HepG2 (cell line): ENCODE results near the gene GLYATL1B. TPM values are rescaled to one million over a fixed set of nuclear protein-coding genes. Genes with fewer than 3 reads are reported as not detected.

Experiments
- ARID2 ChIP-seq: sonication (generic); formaldehyde crosslinking; IDR thresholded peaks from 2 replicates; pipeline ENCODE4 v1.8.1; 2022; ENCODE audit warnings: mild to moderate bottlenecking, missing genetic modification reagents, borderline replicate concordance
- E2F2 ChIP-seq: sonication (generic); formaldehyde crosslinking; IDR thresholded peaks from 2 replicates; pipeline ENCODE4 v1.4.0; 2020; ENCODE audit warnings: missing genetic modification reagents, borderline replicate concordance
- IKZF4 ChIP-seq: sonication (generic); formaldehyde crosslinking; IDR thresholded peaks from 2 replicates; pipeline ENCODE4 v1.5.1; 2020; ENCODE audit warnings: borderline replicate concordance, mild to moderate bottlenecking, low read depth, missing genetic modification reagents; ENCODE audit errors: not compliant biosample characterization
- NAIF1 ChIP-seq: sonication (generic); formaldehyde crosslinking; IDR thresholded peaks from 2 replicates; pipeline ENCODE4 v1.5.0; 2020; ENCODE audit warnings: mild to moderate bottlenecking, missing genetic modification reagents, borderline replicate concordance
- NCOA1 ChIP-seq: sonication (generic); formaldehyde crosslinking; IDR thresholded peaks from 2 replicates; pipeline ENCODE4 v1.9.0; 2021; ENCODE audit warnings: missing genetic modification reagents
- NRL ChIP-seq: sonication (generic); formaldehyde crosslinking; IDR thresholded peaks from 2 replicates; pipeline ENCODE4 v1.5.0; 2020; ENCODE audit warnings: missing genetic modification reagents, mild to moderate bottlenecking, moderate library complexity, borderline replicate concordance
- PBX3 ChIP-seq: sonication (generic); formaldehyde crosslinking; IDR thresholded peaks from 2 replicates; pipeline ENCODE4 v1.8.1; 2023; ENCODE audit warnings: missing genetic modification reagents, inconsistent platforms, borderline replicate concordance
- SIX4 ChIP-seq: sonication (generic); formaldehyde crosslinking; IDR thresholded peaks from 2 replicates; pipeline ENCODE4 v1.4.0; 2020; ENCODE audit warnings: missing genetic modification reagents
- SPEN ChIP-seq: sonication (generic); formaldehyde crosslinking; IDR thresholded peaks from 2 replicates; pipeline ENCODE4 v1.5.1; 2020; ENCODE audit warnings: low read depth, mild to moderate bottlenecking, missing genetic modification reagents
- TBX2 ChIP-seq: sonication (generic); formaldehyde crosslinking; IDR thresholded peaks from 2 replicates; pipeline ENCODE4 v1.5.0; 2020; ENCODE audit warnings: missing genetic modification reagents, mild to moderate bottlenecking, borderline replicate concordance
- TGIF2 ChIP-seq: IDR thresholded peaks from 2 replicates; pipeline ENCODE4 v1.6.1; 2016; ENCODE audit warnings: control low read depth, missing compliant biosample characterization
- WIZ ChIP-seq: sonication (generic); formaldehyde crosslinking; IDR thresholded peaks from 2 replicates; pipeline ENCODE4 v1.5.1; 2020; ENCODE audit warnings: mild to moderate bottlenecking, missing genetic modification reagents
- ZFAT ChIP-seq: sonication (generic); formaldehyde crosslinking; conservative IDR thresholded peaks from 2 replicates; pipeline ENCODE4 v1.8.1; 2023; ENCODE audit warnings: missing genetic modification reagents, inconsistent platforms
- ZFP36 ChIP-seq: fragments of 150-350 bp; IDR thresholded peaks from 2 replicates; pipeline ENCODE4 v1.6.1; 2018; ENCODE audit warnings: borderline replicate concordance, low read length, low read depth; ENCODE audit not compliant: partially characterized antibody
- ZNF207 ChIP-seq: fragments of 450-650 bp; IDR thresholded peaks from 2 replicates; pipeline ENCODE4 v1.6.1; 2016; ENCODE audit warnings: antibody characterized with exemption, borderline replicate concordance
- ZNF383 ChIP-seq: sonication (generic); formaldehyde crosslinking; IDR thresholded peaks from 2 replicates; pipeline ENCODE4 v1.4.0; 2020; ENCODE audit warnings: missing genetic modification reagents, mild to moderate bottlenecking, borderline replicate concordance
- ZNF496 ChIP-seq: sonication (generic); formaldehyde crosslinking; IDR thresholded peaks from 2 replicates; pipeline ENCODE4 v1.8.1; 2023; ENCODE audit warnings: mild to moderate bottlenecking, moderate library complexity, missing genetic modification reagents; ENCODE audit not compliant: insufficient replicate concordance
- ZNF562 ChIP-seq: sonication (generic); formaldehyde crosslinking; IDR thresholded peaks from 2 replicates; pipeline ENCODE4 v1.8.0; 2022; ENCODE audit warnings: missing genetic modification reagents, borderline replicate concordance
- ZNF674 ChIP-seq: sonication (generic); formaldehyde crosslinking; IDR thresholded peaks from 2 replicates; pipeline ENCODE4 v1.5.0; 2020; ENCODE audit warnings: low read depth, mild to moderate bottlenecking, missing genetic modification reagents
- ZNF773 ChIP-seq: sonication (generic); formaldehyde crosslinking; IDR thresholded peaks from 2 replicates; pipeline ENCODE4 v1.4.0; 2020; ENCODE audit warnings: missing genetic modification reagents, borderline replicate concordance
- ZNF776 ChIP-seq: sonication (generic); formaldehyde crosslinking; IDR thresholded peaks from 2 replicates; pipeline ENCODE4 v1.4.0; 2020; ENCODE audit warnings: mild to moderate bottlenecking, missing genetic modification reagents
- ZZZ3 ChIP-seq: sonication (generic); formaldehyde crosslinking; IDR thresholded peaks from 2 replicates; pipeline ENCODE4 v1.4.0; 2020; ENCODE audit warnings: missing genetic modification reagents, mild to moderate bottlenecking, borderline replicate concordance
- polyA plus RNA-seq, 8 experiments: library from polyadenylated mRNA; depleted of rRNA in 3 of 8; stranded (reverse) in 7 of 8; unstranded in 1 of 8; fragments of >200 nt; fragmentation: Illumina TruSeq in 4 of 8; extraction: Trizol in 4 of 8; gene quantifications; 2 replicates each; pipeline versions ENCODE4 v1.2.1 to v1.2.3, GENCODE V29; 2011 to 2016; ENCODE audit warnings: low read depth in 4 of 8, missing spikeins in 1 of 8, mixed read lengths in 1 of 8; ENCODE audit not compliant: insufficient read depth in 1 of 8
- total RNA-seq, 5 experiments: library from RNA; depleted of rRNA; stranded (reverse); fragments of >200 nt; fragmentation: Illumina TruSeq; extraction: Trizol; gene quantifications; 2 replicates each; pipeline ENCODE4 v1.2.3, GENCODE V29; 2016; ENCODE audit warnings: low read depth in 1 of 5
- TF ChIP-seq, protein P1 (sequence below): sonication (generic); formaldehyde crosslinking; IDR thresholded peaks from 2 replicates; pipeline ENCODE4; 2020; ENCODE audit warnings: missing genetic modification reagents, mild to moderate bottlenecking, borderline replicate concordance
- TF ChIP-seq, protein P2 (sequence below): IDR thresholded peaks from 2 replicates; pipeline ENCODE4 v1.6.1; 2016; ENCODE audit warnings: mild to moderate bottlenecking, missing biosample characterization, missing genetic modification reagents

GLYATL1B gene
- total and polyA plus RNA-seq, 2 of the 13 experiments (the other 11 are each of a cell fraction or from before 2014, with no cell fraction given) = not detected

DNA sequence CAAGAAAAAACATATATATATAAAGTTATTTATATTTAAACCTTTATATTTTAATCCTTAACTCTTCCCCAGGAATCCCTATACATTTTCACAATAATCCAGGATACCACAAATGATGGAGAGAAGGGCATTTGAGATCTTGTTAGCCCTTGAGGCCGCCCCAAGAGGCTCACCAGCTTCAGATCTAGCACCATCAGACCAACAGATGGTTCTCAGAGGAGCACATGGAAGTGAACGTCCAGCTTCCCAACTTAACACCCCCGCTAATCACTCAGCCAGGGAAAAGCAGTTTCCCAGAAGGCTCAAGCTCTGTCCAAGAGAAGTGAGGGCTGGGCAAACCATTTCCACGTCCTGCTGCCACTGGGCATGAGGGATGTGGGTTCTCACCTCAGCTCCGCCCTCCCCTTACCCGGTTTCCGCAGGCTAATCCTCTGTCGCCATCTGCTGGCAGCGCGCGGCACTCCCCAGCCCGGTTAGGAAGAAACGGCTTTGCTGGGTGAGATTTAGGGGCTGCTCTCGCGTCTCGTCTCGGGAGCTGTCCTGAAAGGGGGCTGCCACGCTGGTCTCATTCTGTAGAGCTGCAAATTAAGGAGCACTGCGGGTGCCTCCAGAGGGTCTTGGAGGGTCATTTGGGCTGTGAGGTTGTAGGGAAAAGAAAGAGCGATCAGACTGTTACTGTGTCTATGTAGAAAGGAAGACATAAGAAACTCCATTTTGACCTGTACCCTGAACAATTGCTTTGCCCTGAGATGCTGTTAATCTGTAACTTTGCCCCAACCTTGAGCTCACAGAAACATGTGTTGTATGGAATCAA is 49.7 kb downstream of the GLYATL1B start (continued):
- TF ChIP-seq ZNF562 (no peak), E2F2 (no peak), ZFAT (CRISPR knock-in tag) (no peak), TBX2 (CRISPR knock-in tag) (peak; percentile 45; the same call in 1 of the 2 replicates), ZNF207 (no peak), ZNF674 (CRISPR knock-in tag) (no peak), ARID2 (0 out of 2 replicates have a peak, but pooled peaks have one; percentile 62), PBX3 (CRISPR knock-in tag) (no peak), NCOA1 (no peak), NAIF1 (no peak), ZZZ3 (no peak), ZNF776 (CRISPR knock-in tag) (no peak), ZNF773 (CRISPR knock-in tag) (no peak), IKZF4 (no peak), SPEN (CRISPR knock-in tag) (no peak), SIX4 (CRISPR knock-in tag) (no peak), ZNF383 (CRISPR knock-in tag) (no peak), WIZ (CRISPR knock-in tag) (no peak), ZNF496 (CRISPR knock-in tag) (no peak), ZFP36 (no peak), TGIF2 (CRISPR knock-in tag) (no peak), NRL (no peak)
- TF ChIP-seq, protein P1, sequence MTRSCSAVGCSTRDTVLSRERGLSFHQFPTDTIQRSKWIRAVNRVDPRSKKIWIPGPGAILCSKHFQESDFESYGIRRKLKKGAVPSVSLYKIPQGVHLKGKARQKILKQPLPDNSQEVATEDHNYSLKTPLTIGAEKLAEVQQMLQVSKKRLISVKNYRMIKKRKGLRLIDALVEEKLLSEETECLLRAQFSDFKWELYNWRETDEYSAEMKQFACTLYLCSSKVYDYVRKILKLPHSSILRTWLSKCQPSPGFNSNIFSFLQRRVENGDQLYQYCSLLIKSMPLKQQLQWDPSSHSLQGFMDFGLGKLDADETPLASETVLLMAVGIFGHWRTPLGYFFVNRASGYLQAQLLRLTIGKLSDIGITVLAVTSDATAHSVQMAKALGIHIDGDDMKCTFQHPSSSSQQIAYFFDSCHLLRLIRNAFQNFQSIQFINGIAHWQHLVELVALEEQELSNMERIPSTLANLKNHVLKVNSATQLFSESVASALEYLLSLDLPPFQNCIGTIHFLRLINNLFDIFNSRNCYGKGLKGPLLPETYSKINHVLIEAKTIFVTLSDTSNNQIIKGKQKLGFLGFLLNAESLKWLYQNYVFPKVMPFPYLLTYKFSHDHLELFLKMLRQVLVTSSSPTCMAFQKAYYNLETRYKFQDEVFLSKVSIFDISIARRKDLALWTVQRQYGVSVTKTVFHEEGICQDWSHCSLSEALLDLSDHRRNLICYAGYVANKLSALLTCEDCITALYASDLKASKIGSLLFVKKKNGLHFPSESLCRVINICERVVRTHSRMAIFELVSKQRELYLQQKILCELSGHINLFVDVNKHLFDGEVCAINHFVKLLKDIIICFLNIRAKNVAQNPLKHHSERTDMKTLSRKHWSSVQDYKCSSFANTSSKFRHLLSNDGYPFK (CRISPR knock-in tag) = peak; percentile 40; the same call in 1 of the 2 replicates
- TF ChIP-seq, protein P2, sequence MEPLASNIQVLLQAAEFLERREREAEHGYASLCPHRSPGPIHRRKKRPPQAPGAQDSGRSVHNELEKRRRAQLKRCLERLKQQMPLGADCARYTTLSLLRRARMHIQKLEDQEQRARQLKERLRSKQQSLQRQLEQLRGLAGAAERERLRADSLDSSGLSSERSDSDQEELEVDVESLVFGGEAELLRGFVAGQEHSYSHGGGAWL (CRISPR knock-in tag) = no peak
